KMS-11 (cell line): ENCODE data around the gene CENPQ.

Experiments used
- H2AFZ ChIP-seq: fragments of 200-600 bp; sonication (generic); 2 replicates; pipeline ENCODE4 v1.6.1; 2016; ENCODE audit warnings: antibody characterized with exemption, mixed run types, low read depth
- H3K27ac ChIP-seq: fragments of 200-600 bp; sonication (generic); 2 replicates; pipeline ENCODE4 v1.6.1; 2016; ENCODE audit warnings: mild to moderate bottlenecking, mixed run types
- H3K27me3 ChIP-seq: fragments of 200-600 bp; sonication (generic); 2 replicates; pipeline ENCODE4 v1.6.1; 2017; ENCODE audit warnings: mild to moderate bottlenecking, low read depth, mixed run types, moderate library complexity; ENCODE audit not compliant: insufficient read depth
- H3K36me3 ChIP-seq: fragments of 200-600 bp; sonication (generic); 2 replicates; pipeline ENCODE4 v1.6.1; 2017; ENCODE audit warnings: mild to moderate bottlenecking, mixed run types; ENCODE audit not compliant: insufficient read depth
- H3K4me1 ChIP-seq: fragments of 200-600 bp; sonication (generic); 2 replicates; pipeline ENCODE4 v1.6.1; 2016; ENCODE audit warnings: mild to moderate bottlenecking, low read depth, mixed run types; ENCODE audit not compliant: poor library complexity, severe bottlenecking
- H3K4me2 ChIP-seq: fragments of 200-600 bp; sonication (generic); 2 replicates; pipeline ENCODE4 v1.7.0; 2016; ENCODE audit warnings: mild to moderate bottlenecking, mixed run types
- H3K4me3 ChIP-seq: fragments of 200-600 bp; sonication (generic); IDR thresholded peaks from 2 replicates; pipeline ENCODE4 v1.6.1; 2017; ENCODE audit warnings: low read depth, low read length, mixed read lengths; ENCODE audit not compliant: insufficient read depth
- H3K79me2 ChIP-seq: fragments of 200-600 bp; sonication (generic); 2 replicates; pipeline ENCODE4 v1.6.1; 2016; ENCODE audit warnings: low read depth, mixed run types; ENCODE audit not compliant: insufficient read depth
- H3K9ac ChIP-seq: fragments of 200-600 bp; sonication (generic); 2 replicates; pipeline ENCODE4 v1.6.1; 2016; ENCODE audit warnings: mild to moderate bottlenecking, mixed run types
- H4K20me1 ChIP-seq: fragments of 200-600 bp; sonication (generic); 2 replicates; pipeline ENCODE4 v1.6.1; 2016; ENCODE audit warnings: mild to moderate bottlenecking, mixed run types; ENCODE audit not compliant: insufficient read depth
- CTCF ChIP-seq: fragments of 200-600 bp; sonication (generic); conservative IDR thresholded peaks from 2 replicates; pipeline ENCODE4 v1.6.1; 2017; ENCODE audit warnings: low read depth, mild to moderate bottlenecking, antibody characterized with exemption, low read length, moderate library complexity, mixed read lengths

CENPQ gene

GRCh38 chr6:49514571-49515484, 51.7 kb downstream of the CENPQ start:
- Histone ChIP-seq H4K20me1 (no peaks in the 10 kb centered on the region), H3K4me3 (no peak overlapping the region), H3K79me2 (no peaks in the 10 kb centered on the region), H2AFZ (no peak overlapping the region), H3K4me2 (no peak overlapping the region), H3K4me1 (no peaks in the 10 kb centered on the region), H3K27me3 (no peaks in the 10 kb centered on the region), H3K9ac (no peak overlapping the region), H3K27ac (no peak overlapping the region), H3K36me3 (no peaks in the 10 kb centered on the region)
- TF ChIP-seq CTCF: no peak

GRCh38 chr6:49515485-49516146, 52.4 kb downstream of the CENPQ start:
- Histone ChIP-seq H3K4me1 (no peaks in the 10 kb centered on the region), H2AFZ (no peak overlapping the region), H4K20me1 (no peaks in the 10 kb centered on the region), H3K27me3 (no peaks in the 10 kb centered on the region), H3K4me2 (no peak overlapping the region), H3K79me2 (no peaks in the 10 kb centered on the region), H3K9ac (no peak overlapping the region), H3K36me3 (no peaks in the 10 kb centered on the region), H3K27ac (no peak overlapping the region), H3K4me3 (no peak overlapping the region)
- TF ChIP-seq CTCF: no peak

GRCh38 chr6:49516147-49516505, 53.0 kb downstream of the CENPQ start:
- no peak overlapping the region for H3K4me2 ChIP-seq
- H4K20me1 ChIP-seq: no peaks in the 10 kb centered on the region
- no peaks in the 10 kb centered on the region for H3K4me1 ChIP-seq
- H3K36me3 ChIP-seq: no peaks in the 10 kb centered on the region
- no peaks in the 10 kb centered on the region for H3K27me3 ChIP-seq
- no peak overlapping the region for H3K4me3 ChIP-seq
- no peak overlapping the region for H2AFZ ChIP-seq
- TF ChIP-seq CTCF: no peak
- no peak overlapping the region for H3K9ac ChIP-seq
- no peak overlapping the region for H3K27ac ChIP-seq
- no peaks in the 10 kb centered on the region for H3K79me2 ChIP-seq

GRCh38 chr6:49517919-49518318, 54.7 kb downstream of the CENPQ start:
- Histone ChIP-seq H3K27me3 (no peaks in the 10 kb centered on the region), H3K27ac (no peak overlapping the region), H3K4me3 (no peak overlapping the region), H3K4me2 (no peak overlapping the region), H3K79me2 (no peaks in the 10 kb centered on the region), H4K20me1 (no peaks in the 10 kb centered on the region), H3K4me1 (no peaks in the 10 kb centered on the region), H2AFZ (no peak overlapping the region), H3K9ac (no peak overlapping the region), H3K36me3 (no peaks in the 10 kb centered on the region)
- no peak for TF ChIP-seq CTCF
